PFSK-1 (cell line): ENCODE results near the gene SSX2IP.

Source experiments
- POLR2AphosphoS5 ChIP-seq: IDR thresholded peaks from 2 replicates; pipeline ENCODE4 v1.6.1; 2012; ENCODE audit warnings: low read depth, mild to moderate bottlenecking, control low read depth, low read length, moderate library complexity
- TF ChIP-seq, protein P1 (sequence below), 2 experiments: IDR thresholded peaks; 2 replicates each; pipeline versions ENCODE4 v1.6.1 to v1.8.0; 2011 to 2012; ENCODE audit warnings: low read depth in 2 of 2, low read length in 2 of 2, control low read depth in 1 of 2, inconsistent platforms in 1 of 2, mild to moderate bottlenecking in 1 of 2, moderate library complexity in 1 of 2; ENCODE audit not compliant: insufficient read depth in 1 of 2

DNA sequence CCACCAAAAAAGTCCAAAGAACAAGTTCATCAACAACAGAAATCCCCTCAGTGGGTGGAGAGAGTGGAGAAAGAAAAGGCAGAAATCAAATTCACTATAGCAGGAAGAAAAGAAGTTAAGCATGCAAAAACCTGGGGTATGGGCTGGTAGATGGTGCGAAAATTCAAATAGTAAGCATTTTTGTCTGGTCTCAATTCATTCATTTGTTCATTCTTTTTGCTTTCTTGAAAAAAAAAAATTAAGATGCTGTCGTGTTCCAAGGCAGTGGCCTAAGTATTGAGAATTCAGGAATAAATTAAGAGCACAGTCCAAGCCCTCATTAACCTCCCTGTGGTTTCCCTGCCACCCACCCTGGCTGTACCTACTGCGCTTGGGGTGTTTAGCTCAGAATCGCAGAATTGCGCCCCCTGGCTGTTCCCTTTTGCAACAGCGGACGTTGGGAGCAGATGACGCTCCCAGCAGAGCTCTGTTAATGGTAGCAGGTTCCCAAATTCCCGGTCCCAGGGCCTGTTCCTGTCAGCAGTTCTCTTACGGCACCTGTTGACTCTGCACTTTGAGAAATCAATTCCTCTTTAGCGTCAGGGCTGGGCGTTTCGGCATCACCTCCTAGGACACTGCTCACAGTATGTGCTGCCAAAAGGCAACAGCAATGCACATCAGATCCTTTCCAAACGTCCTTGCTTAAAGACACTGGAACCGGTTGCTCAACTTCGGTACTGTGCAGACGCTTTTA, 34.0 kb upstream of the SSX2IP start:
- TF ChIP-seq POLR2AphosphoS5 = no peak
- TF ChIP-seq, protein P1, sequence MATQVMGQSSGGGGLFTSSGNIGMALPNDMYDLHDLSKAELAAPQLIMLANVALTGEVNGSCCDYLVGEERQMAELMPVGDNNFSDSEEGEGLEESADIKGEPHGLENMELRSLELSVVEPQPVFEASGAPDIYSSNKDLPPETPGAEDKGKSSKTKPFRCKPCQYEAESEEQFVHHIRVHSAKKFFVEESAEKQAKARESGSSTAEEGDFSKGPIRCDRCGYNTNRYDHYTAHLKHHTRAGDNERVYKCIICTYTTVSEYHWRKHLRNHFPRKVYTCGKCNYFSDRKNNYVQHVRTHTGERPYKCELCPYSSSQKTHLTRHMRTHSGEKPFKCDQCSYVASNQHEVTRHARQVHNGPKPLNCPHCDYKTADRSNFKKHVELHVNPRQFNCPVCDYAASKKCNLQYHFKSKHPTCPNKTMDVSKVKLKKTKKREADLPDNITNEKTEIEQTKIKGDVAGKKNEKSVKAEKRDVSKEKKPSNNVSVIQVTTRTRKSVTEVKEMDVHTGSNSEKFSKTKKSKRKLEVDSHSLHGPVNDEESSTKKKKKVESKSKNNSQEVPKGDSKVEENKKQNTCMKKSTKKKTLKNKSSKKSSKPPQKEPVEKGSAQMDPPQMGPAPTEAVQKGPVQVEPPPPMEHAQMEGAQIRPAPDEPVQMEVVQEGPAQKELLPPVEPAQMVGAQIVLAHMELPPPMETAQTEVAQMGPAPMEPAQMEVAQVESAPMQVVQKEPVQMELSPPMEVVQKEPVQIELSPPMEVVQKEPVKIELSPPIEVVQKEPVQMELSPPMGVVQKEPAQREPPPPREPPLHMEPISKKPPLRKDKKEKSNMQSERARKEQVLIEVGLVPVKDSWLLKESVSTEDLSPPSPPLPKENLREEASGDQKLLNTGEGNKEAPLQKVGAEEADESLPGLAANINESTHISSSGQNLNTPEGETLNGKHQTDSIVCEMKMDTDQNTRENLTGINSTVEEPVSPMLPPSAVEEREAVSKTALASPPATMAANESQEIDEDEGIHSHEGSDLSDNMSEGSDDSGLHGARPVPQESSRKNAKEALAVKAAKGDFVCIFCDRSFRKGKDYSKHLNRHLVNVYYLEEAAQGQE (IDR thresholded peaks at IDR 0.05; ENCODE audit: insufficient read depth in 1 of 2, low read depth in 2 of 2, low read length in 2 of 2) = no peak
